Upper lobe of left lung (tissue), 6 donors: ENCODE results near the gene CCL2. TPM values are rescaled to one million over a fixed set of nuclear protein-coding genes. Genes with fewer than 3 reads are reported as not detected.

Source experiments
- ATAC-seq, 2 donors: fragments of 200-7000 bp; cut with Tn5 transposase; one replicate each; pipeline ENCODE4 v1.9.1; 2022; ENCODE audit warnings: mild to moderate bottlenecking in 2 of 2, moderate library complexity in 2 of 2; ENCODE audit not compliant: low FRiP score in 2 of 2
- DNase-seq, 2 donors: peaks; one replicate each; pipeline ENCODE4 v3.0.0-alpha.2; 2019 to 2020
- H3K27ac ChIP-seq, 4 donors: fragments of 200-600 bp; sonication (generic); one replicate each; pipeline ENCODE4 v1.5.1; 2016 to 2019
- H3K27me3 ChIP-seq, 4 donors: fragments of 200-600 bp; sonication (generic); one replicate each; pipeline ENCODE4 v1.5.1; 2017 to 2019
- H3K36me3 ChIP-seq, 4 donors: fragments of 200-600 bp; sonication (generic); one replicate each; pipeline ENCODE4 v1.5.1; 2016 to 2019
- H3K4me1 ChIP-seq, 4 donors: fragments of 200-600 bp; sonication (generic); one replicate each; pipeline ENCODE4 v1.5.1; 2018 to 2019
- H3K4me3 ChIP-seq, 4 donors: fragments of 200-600 bp; sonication (generic); one replicate each; pipeline ENCODE4 v1.5.1; 2017 to 2019; ENCODE audit warnings: mild to moderate bottlenecking in 2 of 4, moderate library complexity in 1 of 4
- H3K9me3 ChIP-seq, 4 donors: fragments of 200-600 bp; sonication (generic); one replicate each; pipeline ENCODE4 v1.5.1; 2018 to 2019
- CTCF ChIP-seq, 6 experiments: fragments of 450-650 bp in 4 of 6; fragments of 200-600 bp in 2 of 6; sonication (generic) in 2 of 6; IDR thresholded peaks; one replicate each; pipeline ENCODE4 v1.5.1; 2016 to 2019; ENCODE audit warnings: antibody characterized with exemption in 6 of 6
- EP300 ChIP-seq, 4 donors: sonication (generic); formaldehyde crosslinking; IDR thresholded peaks; one replicate each; pipeline ENCODE4 v1.5.1; 2017; ENCODE audit warnings: antibody characterized with exemption in 4 of 4, control low read depth in 2 of 4
- POLR2A ChIP-seq, 4 donors: fragments of 450-650 bp; IDR thresholded peaks; one replicate each; pipeline ENCODE4 v1.5.1; 2016 to 2017; ENCODE audit warnings: antibody characterized with exemption in 4 of 4, mild to moderate bottlenecking in 2 of 4
- POLR2AphosphoS5 ChIP-seq, 2 donors: sonication (generic); formaldehyde crosslinking; IDR thresholded peaks; one replicate each; pipeline ENCODE4 v1.5.1; 2017; ENCODE audit warnings: antibody characterized with exemption in 2 of 2
- WGBS, 2 donors: methylation state at CpG; one replicate each; pipeline ENCODE4 v1.1.5; 2017 to 2018; 5-methylcytosine and 5-hydroxymethylcytosine counted together
- total RNA-seq, 6 donors: library from RNA; depleted of rRNA in 4 of 6; stranded (reverse); fragments of >200 nt in 4 of 6; gene quantifications; one replicate each; pipeline versions ENCODE4 v1.1.0 to v1.2.1, GENCODE V29; 2016 to 2021
- donor health status: DM: no; HTN: no; CAD: no; lungs with moderate emphysema.
- donor health status: DM: no; HTN: yes; CAD: no; lungs with severe emphysema.

CCL2 gene
- total RNA-seq, 6 donors from 2014 or later: 11.5 to 100.0 (median 15.6) TPM

- no peak for TF ChIP-seq CTCF (IDR thresholded peaks at IDR 0.05)
- TF ChIP-seq POLR2A (IDR thresholded peaks at IDR 0.05): no peak
- no peak for TF ChIP-seq POLR2AphosphoS5 (IDR thresholded peaks at IDR 0.05)
- no peak for TF ChIP-seq EP300 (IDR thresholded peaks at IDR 0.05)
- no peaks in the 10 kb centered on the region for H3K27me3 ChIP-seq
- no peak overlapping the region for H3K4me3 ChIP-seq
- no peak overlapping the region for H3K27ac ChIP-seq
- H3K36me3 ChIP-seq: no peaks in the 10 kb centered on the region
- ATAC-seq (no peak), DNase-seq (no peak)
- H3K4me1 ChIP-seq: no peaks in the 10 kb centered on the region
- no peaks in the 10 kb centered on the region for H3K9me3 ChIP-seq
- WGBS, 2 donors: 85 to 89% methylated on average over 6 of the region's 6 CpGs
These were observed 28.5 kb downstream of the CCL2 start for GRCh38 chr17:34283571-34283970.

- 88 to 92% methylated on average over 4 of the region's 4 CpGs for WGBS, 2 donors
- Histone ChIP-seq H3K4me3 (no peak within 1 kb of the TSS), H3K27me3 (no peaks in the 10 kb centered on the region), H3K4me1 (no peaks in the 10 kb centered on the region), H3K36me3 (no peaks in the 10 kb centered on the region), H3K9me3 (no peaks in the 10 kb centered on the region), H3K27ac (no peak within 1 kb of the TSS)
- TF ChIP-seq POLR2AphosphoS5 (IDR thresholded peaks at IDR 0.05) (no peak), CTCF (IDR thresholded peaks at IDR 0.05) (no peak), POLR2A (IDR thresholded peaks at IDR 0.05) (no peak), EP300 (IDR thresholded peaks at IDR 0.05) (no peak)
- ATAC-seq (no peak), DNase-seq (no peak)
These were observed 30.3 kb downstream of the CCL2 start, which contains the start of gene CCL11 for GRCh38 chr17:34285286-34285792. CCL11 (plus strand) TSS chr17:34285742; CDS start chr17:34285809, 67 bp downstream.

DNA sequence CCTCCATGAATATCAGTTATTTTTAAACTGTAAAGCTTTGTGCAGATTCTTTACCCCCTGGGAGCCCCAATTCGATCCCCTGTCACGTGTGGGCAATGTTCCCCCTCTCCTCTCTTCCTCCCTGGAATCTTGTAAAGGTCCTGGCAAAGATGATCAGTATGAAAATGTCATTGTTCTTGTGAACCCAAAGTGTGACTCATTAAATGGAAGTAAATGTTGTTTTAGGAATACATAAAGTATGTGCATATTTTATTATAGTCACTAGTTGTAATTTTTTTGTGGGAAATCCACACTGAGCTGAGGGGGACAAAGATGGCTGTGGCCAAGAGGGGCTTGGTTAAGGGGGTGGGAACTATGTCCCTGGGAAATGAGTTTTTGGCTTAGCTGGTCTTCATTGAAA is 32.8 kb downstream of the CCL2 start:
- Histone ChIP-seq H3K9me3 (no peaks in the 10 kb centered on the region), H3K4me3 (no peak overlapping the region), H3K36me3 (no peaks in the 10 kb centered on the region), H3K27me3 (no peaks in the 10 kb centered on the region), H3K27ac (no peak overlapping the region), H3K4me1 (no peaks in the 10 kb centered on the region)
- ATAC-seq: no peak
- TF ChIP-seq POLR2A (IDR thresholded peaks at IDR 0.05) (no peak), POLR2AphosphoS5 (IDR thresholded peaks at IDR 0.05) (no peak)
- no peak for DNase-seq
- WGBS, 2 donors: 55 to 59% methylated on average over 2 of the region's 2 CpGs

DNA sequence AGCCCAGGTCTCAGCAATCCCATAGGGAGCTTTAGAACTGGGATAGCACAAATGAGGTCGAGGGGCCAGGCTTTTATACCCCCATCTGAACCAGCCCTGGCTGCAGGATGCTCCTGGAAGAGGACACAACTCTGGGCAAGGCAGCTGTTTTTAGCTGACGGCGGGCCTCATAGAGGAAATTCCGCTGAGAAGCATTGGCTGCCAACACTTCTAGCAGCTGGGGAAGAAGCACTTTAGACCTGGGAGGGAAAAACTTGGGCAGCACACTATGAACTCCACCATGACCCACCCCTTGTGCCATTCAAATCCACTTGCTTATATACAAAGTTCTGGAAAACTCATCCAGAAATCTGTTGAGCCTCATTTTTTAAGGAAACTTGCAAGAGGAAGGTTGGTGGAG is 35.5 kb downstream of the CCL2 start:
- Histone ChIP-seq H3K9me3 (no peaks in the 10 kb centered on the region), H3K27me3 (no peaks in the 10 kb centered on the region), H3K36me3 (no peaks in the 10 kb centered on the region), H3K27ac (no peak overlapping the region), H3K4me1 (no peaks in the 10 kb centered on the region), H3K4me3 (no peak overlapping the region)
- DNase-seq (no peak), ATAC-seq (no peak)
- 58 to 68% methylated on average over 3 to 4 of the region's 4 CpGs for WGBS, 2 donors
- TF ChIP-seq POLR2AphosphoS5 (IDR thresholded peaks at IDR 0.05) (no peak), CTCF (IDR thresholded peaks at IDR 0.05) (no peak), EP300 (IDR thresholded peaks at IDR 0.05) (no peak), POLR2A (IDR thresholded peaks at IDR 0.05) (no peak)

- Histone ChIP-seq H3K27me3 (no peaks in the 10 kb centered on the region), H3K36me3 (no peaks in the 10 kb centered on the region), H3K27ac (no peak overlapping the region), H3K9me3 (no peaks in the 10 kb centered on the region), H3K4me3 (no peak overlapping the region), H3K4me1 (no peaks in the 10 kb centered on the region)
- 89% methylated on average over 5 to 6 of the region's 6 CpGs for WGBS, 2 donors
- no peak for DNase-seq
- ATAC-seq: no peak
- TF ChIP-seq POLR2A (IDR thresholded peaks at IDR 0.05) (no peak), CTCF (IDR thresholded peaks at IDR 0.05) (no peak), EP300 (IDR thresholded peaks at IDR 0.05) (no peak), POLR2AphosphoS5 (IDR thresholded peaks at IDR 0.05) (no peak)
These were observed 36.8 kb downstream of the CCL2 start for GRCh38 chr17:34291721-34292348.
